ENCODE data around the gene ZNF407.

- TF ChIP-seq CTCF (IDR thresholded peaks at IDR 0.05 in 2 of 3, conservative IDR thresholded peaks at IDR 0.05 in 1 of 3; ENCODE audit: borderline replicate concordance in 1 of 3, insufficient read depth in 1 of 3, low read depth in 2 of 3, low read length in 2 of 3) (no peak), EGR1 (IDR thresholded peaks at IDR 0.05; ENCODE audit: low read depth) (no peak), POLR2AphosphoS5 (IDR thresholded peaks at IDR 0.05; ENCODE audit: low read depth, low read length) (no peak), YY1 (IDR thresholded peaks at IDR 0.05; ENCODE audit: extremely low read depth, insufficient replicate concordance, low read depth, low read length) (no peak)
Measured at GRCh38 chr18:74961596-74961995, 363.9 kb downstream of the ZNF407 start.
